ENCODE results near the gene DNAJC27. TPM values are rescaled to one million over a fixed set of nuclear protein-coding genes. Genes with fewer than 3 reads are reported as not detected.

The DNAJC27 gene
- total RNA-seq, 1 experiment from 2014 or later = 6.7 TPM

DNA sequence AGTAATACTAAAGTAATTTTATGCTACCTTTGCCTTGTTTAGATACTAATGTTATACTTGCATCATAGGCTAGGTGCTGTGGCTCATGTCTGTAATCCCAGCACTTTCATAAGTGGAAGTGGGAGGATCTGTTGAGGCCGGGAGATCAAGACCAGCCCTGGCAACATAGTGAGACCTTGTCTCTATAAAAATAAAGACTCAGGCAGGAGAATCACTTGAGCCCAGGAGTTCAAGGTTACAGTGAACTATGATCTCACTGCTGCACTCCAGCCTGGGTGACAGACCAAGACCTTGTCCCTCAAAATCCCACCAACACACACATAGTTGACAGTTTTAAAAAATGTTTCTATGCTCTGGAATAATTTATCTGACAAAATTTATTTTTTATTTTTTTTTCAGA, 6.9 kb upstream of the DNAJC27 start:
- DNase-seq = no peak
- Histone ChIP-seq H3K9ac (ENCODE audit: low read length) (no peak overlapping the region), H3K4me2 (ENCODE audit: low read depth, low read length, poor library complexity, severe bottlenecking) (no peak overlapping the region), H3K9me2 (replicated peaks; ENCODE audit: insufficient read depth, low read length) (no peaks in the 10 kb centered on the region), H4K20me1 (ENCODE audit: insufficient read depth, low read depth, low read length) (no peaks in the 10 kb centered on the region), H3K79me2 (ENCODE audit: low read length) (no peaks in the 10 kb centered on the region), H3K36me3 (ENCODE audit: insufficient read depth, low read length) (no peaks in the 10 kb centered on the region), H3K4me1 (ENCODE audit: low read length) (no peaks in the 10 kb centered on the region), H3K4me3 (ENCODE audit: low read length) (no peak overlapping the region), H3K27ac (ENCODE audit: low read length) (no peak overlapping the region), H3K9me3 (ENCODE audit: low read length) (no peaks in the 10 kb centered on the region), H3K27me3 (ENCODE audit: low read length) (no peaks in the 10 kb centered on the region), H2AFZ (ENCODE audit: low read length) (no peak overlapping the region)

DNA sequence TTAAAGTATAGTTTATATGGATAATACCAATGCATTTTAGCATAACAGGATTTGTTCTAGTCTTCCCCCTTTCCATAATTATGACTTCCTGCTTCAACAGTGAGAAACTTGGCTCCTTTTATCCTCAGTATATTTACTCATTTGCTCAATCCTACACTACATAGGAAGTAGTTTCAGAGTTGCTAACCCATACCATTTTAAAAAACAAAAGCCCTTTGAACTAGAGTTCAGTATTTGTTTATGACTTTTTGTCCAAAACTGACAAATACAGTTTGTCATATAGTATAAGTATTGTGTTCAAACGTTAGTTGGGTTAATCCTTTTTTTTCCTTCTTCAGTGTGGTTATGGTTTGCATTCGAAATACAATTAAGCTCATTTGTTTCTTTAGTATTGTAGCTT, 5.9 kb upstream of the DNAJC27 start:
- Histone ChIP-seq H4K20me1 (ENCODE audit: insufficient read depth, low read depth, low read length) (no peaks in the 10 kb centered on the region), H3K9ac (ENCODE audit: low read length) (no peak overlapping the region), H3K4me1 (ENCODE audit: low read length) (peaks cover 6% of the 10 kb centered on the region), H3K9me3 (ENCODE audit: low read length) (no peaks in the 10 kb centered on the region), H3K79me2 (ENCODE audit: low read length) (0 out of 2 replicates have a peak, but pooled peaks cover under 1% of the 10 kb centered on the region), H2AFZ (ENCODE audit: low read length) (no peak overlapping the region), H3K4me3 (ENCODE audit: low read length) (no peak overlapping the region), H3K27ac (ENCODE audit: low read length) (no peak overlapping the region), H3K4me2 (ENCODE audit: low read depth, low read length, poor library complexity, severe bottlenecking) (no peak overlapping the region), H3K9me2 (replicated peaks; ENCODE audit: insufficient read depth, low read length) (no peaks in the 10 kb centered on the region), H3K27me3 (ENCODE audit: low read length) (no peaks in the 10 kb centered on the region), H3K36me3 (ENCODE audit: insufficient read depth, low read length) (no peaks in the 10 kb centered on the region)
- DNase-seq = no peak

DNA sequence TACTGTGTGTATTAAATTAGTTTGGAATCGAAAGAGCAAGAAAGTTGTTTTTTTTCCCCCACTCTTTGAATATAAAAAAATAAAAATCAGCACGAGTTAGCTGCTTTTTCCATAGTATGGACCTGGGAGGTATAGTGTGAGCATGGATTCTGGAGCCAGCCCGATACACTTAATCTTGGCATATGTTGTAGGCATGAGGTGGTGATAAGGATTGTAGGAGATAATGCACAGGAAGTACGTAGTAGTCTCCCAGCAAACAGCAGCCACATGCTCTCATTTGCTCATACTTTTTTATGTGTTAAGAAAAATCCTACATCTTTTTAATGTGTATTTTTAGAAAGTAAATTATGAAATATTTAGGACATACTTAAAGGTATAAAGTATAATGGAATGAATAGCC, 2.1 kb upstream of the DNAJC27 start:
- Histone ChIP-seq H3K27ac (ENCODE audit: low read length) (no peak overlapping the region), H3K9ac (ENCODE audit: low read length) (no peak overlapping the region), H3K4me1 (ENCODE audit: low read length) (peaks cover 24% of the 10 kb centered on the region), H3K36me3 (ENCODE audit: insufficient read depth, low read length) (no peaks in the 10 kb centered on the region), H3K79me2 (ENCODE audit: low read length) (peaks cover 30% of the 10 kb centered on the region), H2AFZ (ENCODE audit: low read length) (no peak overlapping the region), H3K27me3 (ENCODE audit: low read length) (no peaks in the 10 kb centered on the region), H4K20me1 (ENCODE audit: insufficient read depth, low read depth, low read length) (no peaks in the 10 kb centered on the region), H3K9me2 (replicated peaks; ENCODE audit: insufficient read depth, low read length) (no peaks in the 10 kb centered on the region), H3K4me3 (ENCODE audit: low read length) (no peak overlapping the region), H3K4me2 (ENCODE audit: low read depth, low read length, poor library complexity, severe bottlenecking) (no peak overlapping the region), H3K9me3 (ENCODE audit: low read length) (no peaks in the 10 kb centered on the region)
- DNase-seq = no peak

DNA sequence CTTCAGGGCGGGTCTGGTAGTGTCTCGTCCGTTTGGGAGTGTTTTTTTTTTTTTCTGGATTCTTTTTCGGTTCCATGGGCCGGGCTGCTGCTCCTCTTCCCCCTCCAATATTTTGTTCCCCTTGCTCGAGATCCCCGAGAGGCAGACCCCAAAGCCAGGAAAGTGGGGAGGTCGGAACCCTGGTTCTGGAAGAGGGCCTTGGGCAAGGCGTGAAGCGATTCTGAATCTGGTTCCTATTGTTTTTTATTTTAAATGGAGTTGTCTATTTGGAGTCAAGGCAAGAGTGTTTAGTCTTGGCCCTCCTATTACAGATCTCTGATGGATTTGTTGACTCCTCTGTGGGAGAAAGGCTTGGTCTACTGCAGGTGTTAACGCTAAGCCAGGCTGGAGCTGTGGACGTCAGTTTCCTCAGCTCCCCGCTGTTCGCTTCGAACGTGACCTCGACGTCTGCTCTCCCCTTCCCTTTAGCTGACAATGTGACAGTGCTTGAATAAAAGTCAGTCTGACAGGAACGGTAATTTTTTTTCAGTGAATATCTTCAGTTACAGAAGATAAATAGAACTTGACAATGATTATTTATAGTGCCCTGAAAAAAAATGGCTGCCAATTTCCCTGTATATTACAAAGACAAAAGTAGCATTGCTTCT, 683 bp upstream of the DNAJC27 start:
- Histone ChIP-seq H3K79me2 (ENCODE audit: low read length) (peaks cover 36% of the 10 kb centered on the region), H4K20me1 (ENCODE audit: insufficient read depth, low read depth, low read length) (no peaks in the 10 kb centered on the region), H2AFZ (ENCODE audit: low read length) (peak overlapping the region; percentile 38; the same call in 1 of the 2 replicates), H3K27me3 (ENCODE audit: low read length) (no peaks in the 10 kb centered on the region), H3K4me3 (ENCODE audit: low read length) (peak overlapping the region; percentile 92), H3K9me3 (ENCODE audit: low read length) (no peaks in the 10 kb centered on the region), H3K9me2 (replicated peaks; ENCODE audit: insufficient read depth, low read length) (no peaks in the 10 kb centered on the region), H3K4me1 (ENCODE audit: low read length) (peaks cover 24% of the 10 kb centered on the region), H3K9ac (ENCODE audit: low read length) (peak overlapping the region; percentile 95), H3K27ac (ENCODE audit: low read length) (peak overlapping the region; percentile 89), H3K36me3 (ENCODE audit: insufficient read depth, low read length) (no peaks in the 10 kb centered on the region), H3K4me2 (ENCODE audit: low read depth, low read length, poor library complexity, severe bottlenecking) (peak overlapping the region; percentile 85)
- DNase-seq = peak; percentile 71

DNA sequence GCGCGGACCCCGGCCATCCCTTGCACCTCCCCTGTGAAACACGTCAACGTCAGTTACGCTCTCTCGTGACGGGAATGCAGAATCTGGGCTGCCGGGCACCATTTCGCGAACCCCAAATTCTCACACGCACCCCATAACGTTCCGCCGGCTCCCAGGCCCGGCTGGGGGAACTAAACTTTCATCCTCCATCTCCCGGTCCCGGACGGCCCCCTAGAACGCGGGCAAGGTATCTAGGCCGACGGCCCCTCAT, 544 bp downstream of the DNAJC27 start:
- Histone ChIP-seq H3K9me3 (ENCODE audit: low read length) (no peaks in the 10 kb centered on the region), H2AFZ (ENCODE audit: low read length) (peak overlapping the region; percentile 86; the same call in 1 of the 2 replicates), H3K36me3 (ENCODE audit: insufficient read depth, low read length) (peaks cover 7% of the 10 kb centered on the region; the same call in 1 of the 2 replicates), H3K4me1 (ENCODE audit: low read length) (peaks cover 24% of the 10 kb centered on the region), H3K4me3 (ENCODE audit: low read length) (peak overlapping the region; percentile 92), H3K27me3 (ENCODE audit: low read length) (no peaks in the 10 kb centered on the region), H3K27ac (ENCODE audit: low read length) (peak overlapping the region; percentile 89), H3K79me2 (ENCODE audit: low read length) (peaks cover 40% of the 10 kb centered on the region), H3K9me2 (replicated peaks; ENCODE audit: insufficient read depth, low read length) (no peaks in the 10 kb centered on the region), H3K9ac (ENCODE audit: low read length) (peak overlapping the region; percentile 95), H4K20me1 (ENCODE audit: insufficient read depth, low read depth, low read length) (no peaks in the 10 kb centered on the region), H3K4me2 (ENCODE audit: low read depth, low read length, poor library complexity, severe bottlenecking) (peak overlapping the region; percentile 85)
- DNase-seq = no peak

DNA sequence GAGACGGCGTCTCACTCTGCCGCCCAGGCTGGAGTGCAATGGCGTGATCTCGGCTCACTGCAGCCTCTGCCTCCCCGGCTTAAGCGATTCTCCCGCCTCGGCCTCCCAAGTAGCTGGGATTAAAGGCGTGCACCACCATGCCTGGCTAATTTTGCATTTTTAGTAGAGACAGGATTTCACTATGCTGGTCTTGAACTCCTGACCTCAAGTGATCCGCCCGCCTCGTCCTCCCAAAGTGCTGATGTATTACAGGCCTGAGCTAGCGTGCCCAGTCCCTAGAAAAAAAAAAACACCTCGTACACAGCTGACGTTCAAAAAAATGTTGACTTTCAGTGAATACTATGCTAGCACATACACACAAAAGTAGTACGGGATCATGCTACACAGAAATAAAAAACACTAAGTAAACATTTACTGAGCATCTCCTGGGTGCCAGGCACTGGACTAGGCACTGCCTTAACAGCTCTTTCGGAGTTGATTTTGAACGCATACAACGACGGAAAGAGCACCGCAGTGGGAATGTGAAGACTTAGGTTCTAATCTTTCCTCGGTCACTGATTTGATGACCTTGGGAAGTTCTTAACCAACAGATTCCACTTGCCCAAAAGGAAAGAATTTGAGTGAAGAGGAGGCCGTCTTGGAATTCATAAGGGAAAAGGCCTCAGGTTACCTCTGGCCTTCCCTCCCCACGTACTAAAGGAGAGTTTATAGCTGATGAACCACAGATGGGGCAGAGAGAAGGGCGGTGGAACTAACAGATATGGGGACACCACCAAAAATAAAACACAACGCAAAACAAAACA, 1.1 kb downstream of the DNAJC27 start:
- Histone ChIP-seq H3K36me3 (ENCODE audit: insufficient read depth, low read length) (peaks cover 13% of the 10 kb centered on the region; the same call in 1 of the 2 replicates), H3K79me2 (ENCODE audit: low read length) (peaks cover 42% of the 10 kb centered on the region), H3K27me3 (ENCODE audit: low read length) (no peaks in the 10 kb centered on the region), H3K9me3 (ENCODE audit: low read length) (no peaks in the 10 kb centered on the region), H2AFZ (ENCODE audit: low read length) (peak overlapping the region; percentile 86; the same call in 1 of the 2 replicates), H3K9me2 (replicated peaks; ENCODE audit: insufficient read depth, low read length) (no peaks in the 10 kb centered on the region), H3K4me1 (ENCODE audit: low read length) (peaks cover 24% of the 10 kb centered on the region), H3K27ac (ENCODE audit: low read length) (peak overlapping the region; percentile 89), H4K20me1 (ENCODE audit: insufficient read depth, low read depth, low read length) (no peaks in the 10 kb centered on the region), H3K4me2 (ENCODE audit: low read depth, low read length, poor library complexity, severe bottlenecking) (peak overlapping the region; percentile 85), H3K9ac (ENCODE audit: low read length) (peak overlapping the region; percentile 95), H3K4me3 (ENCODE audit: low read length) (peak overlapping the region; percentile 92)
- peak; percentile 54 for DNase-seq

DNA sequence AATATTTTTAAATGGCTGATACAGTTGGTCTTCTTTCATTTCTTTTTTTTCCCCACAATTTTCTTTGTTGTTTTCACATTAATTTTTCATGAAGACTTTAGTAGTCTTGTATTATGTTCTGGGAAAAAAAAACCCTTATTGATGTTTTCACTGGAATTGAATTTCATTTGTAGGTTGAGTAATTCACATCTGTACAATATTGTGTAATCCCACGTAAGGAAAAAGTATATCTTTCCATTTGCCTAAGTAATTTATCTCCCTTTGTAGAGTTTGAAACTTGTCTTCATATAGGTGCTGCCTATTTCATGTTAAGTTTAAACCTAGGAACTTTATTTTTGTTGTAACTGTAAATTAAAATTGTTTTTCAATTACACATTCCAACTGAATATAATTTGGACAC, 2.0 kb downstream of the DNAJC27 start:
- H3K4me3 ChIP-seq (ENCODE audit: low read length) = peak overlapping the region; percentile 92; the same call in 1 of the 2 replicates
- no peaks in the 10 kb centered on the region for H3K9me3 ChIP-seq (ENCODE audit: low read length)
- DNase-seq = no peak
- peaks cover 16% of the 10 kb centered on the region; the same call in 1 of the 2 replicates for H3K36me3 ChIP-seq (ENCODE audit: insufficient read depth, low read length)
- peaks cover 42% of the 10 kb centered on the region for H3K79me2 ChIP-seq (ENCODE audit: low read length)
- H3K4me1 ChIP-seq (ENCODE audit: low read length) = peaks cover 24% of the 10 kb centered on the region
- H4K20me1 ChIP-seq (ENCODE audit: insufficient read depth, low read depth, low read length) = no peaks in the 10 kb centered on the region
- H3K4me2 ChIP-seq (ENCODE audit: low read depth, low read length, poor library complexity, severe bottlenecking) = peak overlapping the region; percentile 85
- H3K27ac ChIP-seq (ENCODE audit: low read length) = no peak overlapping the region
- H3K27me3 ChIP-seq (ENCODE audit: low read length) = no peaks in the 10 kb centered on the region
- no peaks in the 10 kb centered on the region for H3K9me2 ChIP-seq (replicated peaks; ENCODE audit: insufficient read depth, low read length)
- H2AFZ ChIP-seq (ENCODE audit: low read length) = no peak overlapping the region
- no peak overlapping the region for H3K9ac ChIP-seq (ENCODE audit: low read length)

DNA sequence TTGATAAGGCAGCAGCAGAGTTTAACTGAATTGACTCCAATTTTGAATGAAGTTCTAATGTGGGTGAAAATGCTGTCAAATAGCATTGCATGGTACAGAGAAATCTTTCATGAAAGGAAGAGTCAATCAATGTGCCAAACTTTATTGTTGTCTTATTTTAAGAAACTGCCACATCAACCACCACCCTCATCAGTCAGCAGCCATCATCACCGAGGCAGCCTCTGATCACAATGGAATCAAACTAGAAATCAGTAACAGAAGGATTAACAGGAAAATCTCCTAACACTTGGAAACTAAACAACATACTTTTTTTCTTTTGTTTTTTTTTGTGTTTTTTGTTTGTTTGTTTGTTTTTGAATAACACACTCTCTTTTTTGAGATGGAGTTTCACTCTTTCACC, 9.9 kb downstream of the DNAJC27 start:
- Histone ChIP-seq H3K36me3 (ENCODE audit: insufficient read depth, low read length) (peaks cover 59% of the 10 kb centered on the region), H3K9ac (ENCODE audit: low read length) (no peak overlapping the region), H2AFZ (ENCODE audit: low read length) (no peak overlapping the region), H3K9me2 (replicated peaks; ENCODE audit: insufficient read depth, low read length) (no peaks in the 10 kb centered on the region), H3K79me2 (ENCODE audit: low read length) (peaks cover 17% of the 10 kb centered on the region), H3K4me3 (ENCODE audit: low read length) (no peak overlapping the region), H3K27ac (ENCODE audit: low read length) (no peak overlapping the region), H3K4me2 (ENCODE audit: low read depth, low read length, poor library complexity, severe bottlenecking) (no peak overlapping the region), H3K9me3 (ENCODE audit: low read length) (no peaks in the 10 kb centered on the region), H3K4me1 (ENCODE audit: low read length) (peaks cover 8% of the 10 kb centered on the region), H4K20me1 (ENCODE audit: insufficient read depth, low read depth, low read length) (no peaks in the 10 kb centered on the region), H3K27me3 (ENCODE audit: low read length) (no peaks in the 10 kb centered on the region)
- no peak for DNase-seq

Data from Karpas-422 (cell line).